IMR-90 (cell line): Measurements from ENCODE around the gene ISLR2. TPM values are rescaled to one million over a fixed set of nuclear protein-coding genes. Genes with fewer than 3 reads are reported as not detected.

Experiments used
- ATAC-seq: fragments of 200-7000 bp; cut with Tn5 transposase; 2 replicates; pipeline ENCODE4 v1.9.1; 2020; ENCODE audit warnings: low read depth, mild to moderate bottlenecking, moderate library complexity
- BruUV-seq: library from RNA; stranded (reverse); fragments of 400-500 nt; replicated peaks from 2 replicates; lab custom pipeline; 2021; lab: Mats Ljungman, UMichigan
- CTCF ChIA-PET: fragments of 300-600 bp; formaldehyde crosslinking; extraction: SDS; loops from one replicate; lab custom pipeline; 2021; ENCODE audit warnings: antibody characterized with exemption; lab: Yijun Ruan, JAX
- POLR2A ChIA-PET: fragments of 300-600 bp; sonication (Branson Sonifier 250); formaldehyde crosslinking; loops from one replicate; lab custom pipeline; 2022; ENCODE audit warnings: antibody characterized with exemption; ENCODE audit not compliant: unreplicated experiment; lab: Charles Lee
- DNase-seq: peaks from one replicate; pipeline ENCODE4 v3.0.0; 2013
- H2AFZ ChIP-seq: replicated peaks from 2 replicates; pipeline ENCODE3; 2013; ENCODE audit warnings: low read length, mild to moderate bottlenecking; ENCODE audit not compliant: poor library complexity
- H2AK5ac ChIP-seq: 2 replicates; pipeline ENCODE4 v1.6.1; 2013; ENCODE audit warnings: low read depth, low read length, inconsistent platforms
- H2AK9ac ChIP-seq: replicated peaks from 2 replicates; pipeline ENCODE3; 2013; ENCODE audit warnings: mild to moderate bottlenecking, low read depth, low read length, moderate library complexity; ENCODE audit not compliant: poor library complexity
- H2BK120ac ChIP-seq: 2 replicates; pipeline ENCODE4 v1.6.1; 2013; ENCODE audit warnings: low read depth, low read length, inconsistent platforms
- H2BK15ac ChIP-seq: 3 replicates; pipeline ENCODE4 v1.6.1; 2013; ENCODE audit warnings: low read depth, low read length, inconsistent platforms
- H2BK20ac ChIP-seq: 2 replicates; pipeline ENCODE4 v1.6.1; 2013; ENCODE audit warnings: low read depth, mild to moderate bottlenecking, inconsistent platforms, low read length, moderate library complexity
- H2BK5ac ChIP-seq: 2 replicates; pipeline ENCODE4 v1.6.1; 2013; ENCODE audit warnings: mild to moderate bottlenecking, low read depth, low read length, inconsistent platforms; ENCODE audit not compliant: poor library complexity, severe bottlenecking
- H3K14ac ChIP-seq: replicated peaks from 2 replicates; pipeline ENCODE4 v1.6.1; 2013; ENCODE audit warnings: low read depth, low read length, inconsistent platforms
- H3K18ac ChIP-seq: 2 replicates; pipeline ENCODE4 v1.6.1; 2013; ENCODE audit warnings: low read depth, low read length, control low read depth
- H3K23ac ChIP-seq: 2 replicates; pipeline ENCODE4 v1.6.1; 2013; ENCODE audit warnings: low read depth, low read length, inconsistent platforms
- H3K27ac ChIP-seq: 2 replicates; pipeline ENCODE4 v1.5.1; 2013; ENCODE audit warnings: mild to moderate bottlenecking, control low read depth, low read length; ENCODE audit not compliant: insufficient read depth
- H3K27me3 ChIP-seq: 2 replicates; pipeline ENCODE4 v1.6.1; 2013; ENCODE audit warnings: low read length; ENCODE audit not compliant: control insufficient read depth, insufficient read depth
- H3K36me3 ChIP-seq: 2 replicates; pipeline ENCODE4 v1.6.1; 2013; ENCODE audit warnings: low read length, mixed read lengths; ENCODE audit not compliant: control insufficient read depth, insufficient read depth
- H3K4ac ChIP-seq: 2 replicates; pipeline ENCODE4 v1.6.1; 2013; ENCODE audit warnings: low read depth, low read length, inconsistent platforms
- H3K4me1 ChIP-seq: 2 replicates; pipeline ENCODE4 v1.6.1; 2013; ENCODE audit warnings: low read length, mixed read lengths; ENCODE audit not compliant: control insufficient read depth, insufficient read depth
- H3K4me2 ChIP-seq: 2 replicates; pipeline ENCODE4 v1.6.1; 2013; ENCODE audit warnings: low read depth, mild to moderate bottlenecking, control low read depth, low read length, moderate library complexity
- H3K4me3 ChIP-seq: 2 replicates; pipeline ENCODE4 v1.5.1; 2013; ENCODE audit warnings: low read depth, mild to moderate bottlenecking, control low read depth, low read length, moderate library complexity; ENCODE audit not compliant: insufficient read depth
- H3K56ac ChIP-seq: 2 replicates; pipeline ENCODE4 v1.6.1; 2013; ENCODE audit warnings: low read length, inconsistent platforms; ENCODE audit not compliant: insufficient read depth; ENCODE audit errors: extremely low read depth
- H3K79me1 ChIP-seq, 2 experiments: 2 replicates each; pipeline ENCODE4 v1.6.1; 2013; ENCODE audit warnings: low read length in 2 of 2, inconsistent platforms in 1 of 2, low read depth in 1 of 2
- H3K9ac ChIP-seq: 2 replicates; pipeline ENCODE4 v1.6.1; 2013; ENCODE audit warnings: low read depth, low read length, control low read depth
- H3K9me1 ChIP-seq: 2 replicates; pipeline ENCODE4 v1.6.1; 2013; ENCODE audit warnings: low read length, inconsistent platforms; ENCODE audit not compliant: insufficient read depth
- H3K9me3 ChIP-seq: 2 replicates; pipeline ENCODE4 v1.6.1; 2013; ENCODE audit warnings: low read length; ENCODE audit not compliant: control insufficient read depth, insufficient read depth
- H4K20me1 ChIP-seq: 2 replicates; pipeline ENCODE4 v1.6.1; 2013; ENCODE audit warnings: low read length, inconsistent platforms; ENCODE audit not compliant: insufficient read depth
- H4K5ac ChIP-seq: 2 replicates; pipeline ENCODE4 v1.6.1; 2013; ENCODE audit warnings: mild to moderate bottlenecking, low read depth, low read length, control low read depth
- H4K8ac ChIP-seq, 2 experiments: 2 replicates each; pipeline ENCODE4 v1.6.1; 2013; ENCODE audit warnings: low read depth in 2 of 2, low read length in 2 of 2, control low read depth in 1 of 2, inconsistent platforms in 1 of 2
- H4K91ac ChIP-seq: 2 replicates; pipeline ENCODE4 v1.6.1; 2013; ENCODE audit warnings: low read depth, low read length, inconsistent platforms; ENCODE audit not compliant: insufficient read depth
- BHLHE40 ChIP-seq: fragments of 150-350 bp; IDR thresholded peaks from 2 replicates; pipeline ENCODE4 v1.6.1; 2016; ENCODE audit warnings: mild to moderate bottlenecking, low read depth, low read length
- CEBPB ChIP-seq: IDR thresholded peaks from 2 replicates; pipeline ENCODE4 v1.6.1; 2012; ENCODE audit warnings: low read depth, low read length, improper control_type of control experiment
- CHD1 ChIP-seq: IDR thresholded peaks from 2 replicates; pipeline ENCODE4 v1.6.1; 2012; ENCODE audit warnings: low read depth, low read length, improper control_type of control experiment
- FOS ChIP-seq: fragments of 150-350 bp; IDR thresholded peaks from 2 replicates; pipeline ENCODE4 v1.6.1; 2016; ENCODE audit warnings: low read depth, low read length
- MAFK ChIP-seq: IDR thresholded peaks from 2 replicates; pipeline ENCODE4 v1.6.1; 2012; ENCODE audit warnings: low read depth, low read length, improper control_type of control experiment
- MAZ ChIP-seq: IDR thresholded peaks from 2 replicates; pipeline ENCODE4 v1.6.1; 2012; ENCODE audit warnings: low read depth, mild to moderate bottlenecking, low read length, improper control_type of control experiment, moderate library complexity, borderline replicate concordance
- MXI1 ChIP-seq: IDR thresholded peaks from 2 replicates; pipeline ENCODE4 v1.6.1; 2012; ENCODE audit warnings: low read depth, mild to moderate bottlenecking, low read length, moderate library complexity, borderline replicate concordance
- NFE2L2 ChIP-seq: fragments of 150-350 bp; IDR thresholded peaks from 2 replicates; pipeline ENCODE4 v1.6.1; 2016; ENCODE audit warnings: low read depth, mild to moderate bottlenecking, low read length
- POLR2A ChIP-seq: IDR thresholded peaks from 2 replicates; pipeline ENCODE4 v1.6.1; 2012; ENCODE audit warnings: mild to moderate bottlenecking, low read depth, low read length
- RAD21 ChIP-seq: IDR thresholded peaks from 2 replicates; pipeline ENCODE4 v1.6.1; 2012; ENCODE audit warnings: low read length, improper control_type of control experiment
- RCOR1 ChIP-seq: IDR thresholded peaks from 2 replicates; pipeline ENCODE4 v1.6.1; 2012; ENCODE audit warnings: mild to moderate bottlenecking, low read length, improper control_type of control experiment; ENCODE audit not compliant: insufficient replicate concordance
- RFX5 ChIP-seq: IDR thresholded peaks from 2 replicates; pipeline ENCODE4 v1.8.0; 2012; ENCODE audit warnings: low read depth, mild to moderate bottlenecking, low read length, moderate library complexity
- SMC3 ChIP-seq: fragments of 150-350 bp; IDR thresholded peaks from 2 replicates; pipeline ENCODE4 v1.6.1; 2016; ENCODE audit warnings: low read depth, mild to moderate bottlenecking, antibody characterized with exemption, low read length, moderate library complexity
- WGBS, 2 experiments: methylation state at CpG; one replicate each; pipeline versions ENCODE4 v1.1.5 to v1.1.7; 2013; ENCODE audit warnings: missing lambda C conversion rate in 2 of 2; ENCODE audit not compliant: insufficient read length in 1 of 2; ENCODE audit errors: extremely low coverage in 2 of 2; 5-methylcytosine and 5-hydroxymethylcytosine counted together
- dilution Hi-C: fragments of 300-500 bp; cut with HindIII; formaldehyde crosslinking; loops from one replicate; pipeline ENCODE4 v1.14.3; 2018; ENCODE audit warnings: low sequenced_read_pairs; ENCODE audit not compliant: unreplicated experiment
- in situ Hi-C: fragments of 300-500 bp; cut with MboI; formaldehyde crosslinking; loops from 3 replicates; pipeline ENCODE4 v1.14.3; 2019; ENCODE audit warnings: low sequenced_read_pairs, inconsistent platforms, mixed read lengths
- intact Hi-C: fragments of 100-400 bp; cut with micrococcal nuclease; formaldehyde crosslinking; loops from 2 replicates; pipeline ENCODE4 v1.10.0; 2022
- polyA plus RNA-seq, 3 experiments: library from polyadenylated mRNA; depleted of rRNA; stranded (reverse); fragments of >200 nt; gene quantifications; 2 replicates each; pipeline ENCODE4 v1.2.3, GENCODE V29; 2012; ENCODE audit warnings: low replicate concordance in 1 of 3
- total RNA-seq: library from RNA; depleted of rRNA; stranded (reverse); fragments of >200 nt; gene quantifications from 2 replicates; pipeline ENCODE4 v1.2.3, GENCODE V29; 2012
- TF ChIP-seq, protein P1 (sequence below): fragments of 150-350 bp; IDR thresholded peaks from 2 replicates; pipeline ENCODE4 v1.6.1; 2016; ENCODE audit warnings: low read depth, mild to moderate bottlenecking, low read length, moderate library complexity, borderline replicate concordance
- TF ChIP-seq, protein P2 (sequence below): fragments of 150-350 bp; IDR thresholded peaks from 2 replicates; pipeline ENCODE4 v1.6.1; 2017; ENCODE audit warnings: mild to moderate bottlenecking, antibody characterized with exemption, low read length, low read depth
- TF ChIP-seq, protein P3 (sequence below): conservative IDR thresholded peaks from 2 replicates; pipeline ENCODE4 v1.5.1; 2012; ENCODE audit warnings: mild to moderate bottlenecking, low read depth, low read length, improper control_type of control experiment

Gene ISLR2
- total and polyA plus RNA-seq, 2 of the 4 experiments (the other 2 are of a cell fraction) = not detected

DNA sequence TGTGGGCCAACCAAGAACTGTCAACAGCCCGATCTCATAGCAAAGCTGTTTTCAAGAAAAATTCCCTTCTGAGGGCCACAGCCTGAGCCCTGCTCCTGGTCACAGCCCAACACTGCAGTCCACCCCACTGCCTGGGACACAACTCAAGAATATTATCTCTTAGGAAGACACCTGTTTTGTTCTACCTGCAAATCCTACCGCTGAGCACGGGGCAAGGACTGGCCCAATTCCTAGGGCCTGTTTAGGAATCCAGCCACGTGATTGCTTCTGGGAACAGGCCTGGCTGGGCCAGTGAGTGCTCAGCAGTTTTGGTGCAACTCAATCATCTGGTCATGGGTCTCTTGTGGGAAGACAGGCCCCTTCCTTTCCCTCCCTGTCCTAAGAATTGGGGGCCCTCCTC lies 8.3 kb downstream of the ISLR2 start:
- Histone ChIP-seq H3K4me2 (no peak overlapping the region), H3K18ac (no peak overlapping the region), H3K79me1 (no peaks in the 10 kb centered on the region), H3K4ac (no peak overlapping the region), H3K56ac (no peak overlapping the region), H2AK9ac (no peak overlapping the region), H2BK120ac (no peak overlapping the region), H4K20me1 (peaks cover 8% of the 10 kb centered on the region; the same call in 1 of the 2 replicates), H4K8ac (no peak overlapping the region), H2BK15ac (no peak overlapping the region), H3K27ac (no peak overlapping the region), H2AK5ac (no peak overlapping the region), H3K4me3 (no peak overlapping the region), H3K4me1 (no peaks in the 10 kb centered on the region; the same call in 1 of the 2 replicates), H2BK5ac (no peak overlapping the region), H3K14ac (no peak overlapping the region), H3K36me3 (no peaks in the 10 kb centered on the region), H2AFZ (no peak overlapping the region), H3K27me3 (peaks cover 65% of the 10 kb centered on the region), H3K9ac (no peak overlapping the region), H4K91ac (no peak overlapping the region), H3K23ac (no peak overlapping the region), H3K9me1 (no peaks in the 10 kb centered on the region; the same call in none of the 2 replicates), H2BK20ac (no peak overlapping the region), H4K5ac (no peak overlapping the region), H3K9me3 (no peaks in the 10 kb centered on the region; the same call in 1 of the 2 replicates)
- ATAC-seq (no peak), DNase-seq (no peak)
- dilution Hi-C loops (no loop called here), intact Hi-C loops (no loop called here), in situ Hi-C loops (no loop called here)
- TF ChIP-seq SMC3 = no peak
- TF ChIP-seq BHLHE40 = no peak
- TF ChIP-seq MXI1 = no peak
- no peak for TF ChIP-seq MAZ
- TF ChIP-seq, protein P1, sequence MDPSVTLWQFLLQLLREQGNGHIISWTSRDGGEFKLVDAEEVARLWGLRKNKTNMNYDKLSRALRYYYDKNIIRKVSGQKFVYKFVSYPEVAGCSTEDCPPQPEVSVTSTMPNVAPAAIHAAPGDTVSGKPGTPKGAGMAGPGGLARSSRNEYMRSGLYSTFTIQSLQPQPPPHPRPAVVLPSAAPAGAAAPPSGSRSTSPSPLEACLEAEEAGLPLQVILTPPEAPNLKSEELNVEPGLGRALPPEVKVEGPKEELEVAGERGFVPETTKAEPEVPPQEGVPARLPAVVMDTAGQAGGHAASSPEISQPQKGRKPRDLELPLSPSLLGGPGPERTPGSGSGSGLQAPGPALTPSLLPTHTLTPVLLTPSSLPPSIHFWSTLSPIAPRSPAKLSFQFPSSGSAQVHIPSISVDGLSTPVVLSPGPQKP = no peak
- TF ChIP-seq, protein P2, sequence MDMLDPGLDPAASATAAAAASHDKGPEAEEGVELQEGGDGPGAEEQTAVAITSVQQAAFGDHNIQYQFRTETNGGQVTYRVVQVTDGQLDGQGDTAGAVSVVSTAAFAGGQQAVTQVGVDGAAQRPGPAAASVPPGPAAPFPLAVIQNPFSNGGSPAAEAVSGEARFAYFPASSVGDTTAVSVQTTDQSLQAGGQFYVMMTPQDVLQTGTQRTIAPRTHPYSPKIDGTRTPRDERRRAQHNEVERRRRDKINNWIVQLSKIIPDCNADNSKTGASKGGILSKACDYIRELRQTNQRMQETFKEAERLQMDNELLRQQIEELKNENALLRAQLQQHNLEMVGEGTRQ = no peak
- TF ChIP-seq RAD21 = no peak
- TF ChIP-seq, protein P3, sequence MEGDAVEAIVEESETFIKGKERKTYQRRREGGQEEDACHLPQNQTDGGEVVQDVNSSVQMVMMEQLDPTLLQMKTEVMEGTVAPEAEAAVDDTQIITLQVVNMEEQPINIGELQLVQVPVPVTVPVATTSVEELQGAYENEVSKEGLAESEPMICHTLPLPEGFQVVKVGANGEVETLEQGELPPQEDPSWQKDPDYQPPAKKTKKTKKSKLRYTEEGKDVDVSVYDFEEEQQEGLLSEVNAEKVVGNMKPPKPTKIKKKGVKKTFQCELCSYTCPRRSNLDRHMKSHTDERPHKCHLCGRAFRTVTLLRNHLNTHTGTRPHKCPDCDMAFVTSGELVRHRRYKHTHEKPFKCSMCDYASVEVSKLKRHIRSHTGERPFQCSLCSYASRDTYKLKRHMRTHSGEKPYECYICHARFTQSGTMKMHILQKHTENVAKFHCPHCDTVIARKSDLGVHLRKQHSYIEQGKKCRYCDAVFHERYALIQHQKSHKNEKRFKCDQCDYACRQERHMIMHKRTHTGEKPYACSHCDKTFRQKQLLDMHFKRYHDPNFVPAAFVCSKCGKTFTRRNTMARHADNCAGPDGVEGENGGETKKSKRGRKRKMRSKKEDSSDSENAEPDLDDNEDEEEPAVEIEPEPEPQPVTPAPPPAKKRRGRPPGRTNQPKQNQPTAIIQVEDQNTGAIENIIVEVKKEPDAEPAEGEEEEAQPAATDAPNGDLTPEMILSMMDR = no peak
- no peak for TF ChIP-seq NFE2L2
- no peak for TF ChIP-seq CHD1
- no peak for TF ChIP-seq POLR2A
- TF ChIP-seq RCOR1 = no peak
- no peak for TF ChIP-seq MAFK
- TF ChIP-seq FOS = no peak
- no peak for TF ChIP-seq RFX5
- TF ChIP-seq CEBPB = no peak
- BruUV-seq = no TSS peak
- 100% methylated on average over 1 of the region's 4 CpGs; no CpG with 5 or more reads in 1 of the 2 experiments for WGBS, 2 experiments
- ChIA-PET POLR2A (no interaction called here), CTCF (no interaction called here)
